Myocyte (in vitro differentiated cells): Measurements from ENCODE around the gene IBSP. TPM values are rescaled to one million over a fixed set of nuclear protein-coding genes. Genes with fewer than 3 reads are reported as not detected.
A peak's percentile ranks its signal among the peaks of the same experiment; 100 is the strongest.

Experiments
- DNase-seq: peaks from one replicate; pipeline ENCODE4 v3.0.0-alpha.2; 2012; ENCODE audit warnings: low read depth
- polyA plus RNA-seq: library from polyadenylated mRNA; unstranded; fragments of >200 nt; gene quantifications from one replicate; pipeline ENCODE4 v1.2.1, GENCODE V29; 2012; ENCODE audit warnings: missing spikeins
- total RNA-seq: library from RNA; depleted of rRNA; stranded (reverse); fragments of >200 nt; gene quantifications from 2 replicates; pipeline ENCODE4 v1.2.3, GENCODE V29; 2014

IBSP gene
- total RNA-seq = not detected in 2 replicates
- polyA plus RNA-seq = not detected

GRCh38 chr4:87799301-87800113 lies at the start of gene IBSP:
TSS of gene IBSP (plus strand) at chr4:87799554. CDS start at chr4:87802362, 2,808 bp downstream.
- no peak for DNase-seq

GRCh38 chr4:87749883-87750282 lies 49.5 kb upstream of the IBSP start:
- no peak for DNase-seq

GRCh38 chr4:87758270-87758669 lies 41.1 kb upstream of the IBSP start:
- DNase-seq = no peak

GRCh38 chr4:87762311-87762710 lies 37.0 kb upstream of the IBSP start:
- DNase-seq = no peak

- no peak for DNase-seq
Observed at GRCh38 chr4:87781569-87781968, 17.8 kb upstream of the IBSP start.

GRCh38 chr4:87783781-87784180 lies 15.6 kb upstream of the IBSP start:
- DNase-seq = no peak

GRCh38 chr4:87785731-87786509 lies 13.4 kb upstream of the IBSP start:
- no peak for DNase-seq

GRCh38 chr4:87802858-87803257 lies 3.5 kb downstream of the IBSP start:
- DNase-seq = no peak

GRCh38 chr4:87803421-87803820 lies 4.1 kb downstream of the IBSP start:
- no peak for DNase-seq

- no peak for DNase-seq
Observed at GRCh38 chr4:87804871-87805270, 5.5 kb downstream of the IBSP start.

GRCh38 chr4:87805971-87806370 lies 6.6 kb downstream of the IBSP start:
- no peak for DNase-seq

- DNase-seq = peak; percentile 18
Observed at GRCh38 chr4:87806520-87806919, 7.2 kb downstream of the IBSP start.

- peak; percentile 9 for DNase-seq
Observed at GRCh38 chr4:87807402-87807801, 8.0 kb downstream of the IBSP start.

GRCh38 chr4:87811977-87812376 lies 12.6 kb downstream of the IBSP start:
- DNase-seq = no peak

GRCh38 chr4:87819281-87819919 lies 20.0 kb downstream of the IBSP start:
- DNase-seq = peak; percentile 57

- DNase-seq = no peak
Observed at GRCh38 chr4:87823200-87823599, 23.8 kb downstream of the IBSP start.

- DNase-seq = no peak
Observed at GRCh38 chr4:87823724-87824123, 24.4 kb downstream of the IBSP start.

GRCh38 chr4:87824352-87824751 lies 25.0 kb downstream of the IBSP start:
- DNase-seq = no peak

GRCh38 chr4:87832669-87833068 lies 33.3 kb downstream of the IBSP start, which contains the start of gene MEPE:
TSS of gene MEPE (plus strand) at chr4:87832969. CDS start at chr4:87834715, 1,746 bp downstream.
- DNase-seq = no peak

- DNase-seq = no peak
Observed at GRCh38 chr4:87834401-87834800, 35.0 kb downstream of the IBSP start.

GRCh38 chr4:87835197-87835596 lies 35.8 kb downstream of the IBSP start:
- no peak for DNase-seq

GRCh38 chr4:87835743-87836142 lies 36.4 kb downstream of the IBSP start:
- peak; percentile 20 for DNase-seq
